Measurements from ENCODE around the gene FAM53B.

FAM53B gene

DNA sequence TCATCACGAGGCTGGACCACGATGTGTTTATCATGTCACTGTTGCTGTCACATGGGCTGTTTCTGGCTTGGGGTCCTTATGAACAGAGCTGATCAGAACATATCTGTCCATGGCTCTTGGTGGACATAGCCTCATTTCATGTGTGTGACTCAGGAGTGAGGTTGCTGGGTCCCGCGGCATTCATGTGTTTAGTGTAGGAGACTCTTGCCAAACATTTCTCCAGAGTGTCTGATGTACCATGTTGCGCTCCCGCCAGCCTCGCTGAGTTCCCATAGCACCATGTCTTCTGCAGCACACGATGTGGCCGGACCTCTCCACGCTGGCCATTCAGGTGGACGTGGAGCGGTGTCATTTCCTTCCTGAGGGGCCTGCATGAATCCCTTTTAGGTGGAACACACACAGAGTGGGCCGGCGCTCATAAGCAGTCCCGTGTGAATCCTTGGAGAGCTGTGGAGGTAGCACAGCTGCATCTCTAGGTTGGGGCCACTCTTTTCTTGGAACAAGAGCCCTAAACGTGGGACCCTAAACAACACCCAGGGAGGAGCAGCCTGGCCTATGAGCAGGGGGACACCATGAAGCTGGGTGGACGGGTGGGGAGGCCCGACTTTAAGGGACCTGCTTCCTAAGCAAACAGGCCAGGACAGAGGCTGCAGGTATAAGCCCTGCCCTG lies 147.9 kb downstream of the FAM53B start:
- DNase-seq (ENCODE audit: low read depth), result no peak
- TF ChIP-seq, protein P1, sequence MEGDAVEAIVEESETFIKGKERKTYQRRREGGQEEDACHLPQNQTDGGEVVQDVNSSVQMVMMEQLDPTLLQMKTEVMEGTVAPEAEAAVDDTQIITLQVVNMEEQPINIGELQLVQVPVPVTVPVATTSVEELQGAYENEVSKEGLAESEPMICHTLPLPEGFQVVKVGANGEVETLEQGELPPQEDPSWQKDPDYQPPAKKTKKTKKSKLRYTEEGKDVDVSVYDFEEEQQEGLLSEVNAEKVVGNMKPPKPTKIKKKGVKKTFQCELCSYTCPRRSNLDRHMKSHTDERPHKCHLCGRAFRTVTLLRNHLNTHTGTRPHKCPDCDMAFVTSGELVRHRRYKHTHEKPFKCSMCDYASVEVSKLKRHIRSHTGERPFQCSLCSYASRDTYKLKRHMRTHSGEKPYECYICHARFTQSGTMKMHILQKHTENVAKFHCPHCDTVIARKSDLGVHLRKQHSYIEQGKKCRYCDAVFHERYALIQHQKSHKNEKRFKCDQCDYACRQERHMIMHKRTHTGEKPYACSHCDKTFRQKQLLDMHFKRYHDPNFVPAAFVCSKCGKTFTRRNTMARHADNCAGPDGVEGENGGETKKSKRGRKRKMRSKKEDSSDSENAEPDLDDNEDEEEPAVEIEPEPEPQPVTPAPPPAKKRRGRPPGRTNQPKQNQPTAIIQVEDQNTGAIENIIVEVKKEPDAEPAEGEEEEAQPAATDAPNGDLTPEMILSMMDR (IDR thresholded peaks at IDR 0.05; ENCODE audit: insufficient read depth, low read depth, low read length, missing control alignments), result no peak
- no peak overlapping the region for H3K4me3 ChIP-seq (ENCODE audit: low read length)

DNA sequence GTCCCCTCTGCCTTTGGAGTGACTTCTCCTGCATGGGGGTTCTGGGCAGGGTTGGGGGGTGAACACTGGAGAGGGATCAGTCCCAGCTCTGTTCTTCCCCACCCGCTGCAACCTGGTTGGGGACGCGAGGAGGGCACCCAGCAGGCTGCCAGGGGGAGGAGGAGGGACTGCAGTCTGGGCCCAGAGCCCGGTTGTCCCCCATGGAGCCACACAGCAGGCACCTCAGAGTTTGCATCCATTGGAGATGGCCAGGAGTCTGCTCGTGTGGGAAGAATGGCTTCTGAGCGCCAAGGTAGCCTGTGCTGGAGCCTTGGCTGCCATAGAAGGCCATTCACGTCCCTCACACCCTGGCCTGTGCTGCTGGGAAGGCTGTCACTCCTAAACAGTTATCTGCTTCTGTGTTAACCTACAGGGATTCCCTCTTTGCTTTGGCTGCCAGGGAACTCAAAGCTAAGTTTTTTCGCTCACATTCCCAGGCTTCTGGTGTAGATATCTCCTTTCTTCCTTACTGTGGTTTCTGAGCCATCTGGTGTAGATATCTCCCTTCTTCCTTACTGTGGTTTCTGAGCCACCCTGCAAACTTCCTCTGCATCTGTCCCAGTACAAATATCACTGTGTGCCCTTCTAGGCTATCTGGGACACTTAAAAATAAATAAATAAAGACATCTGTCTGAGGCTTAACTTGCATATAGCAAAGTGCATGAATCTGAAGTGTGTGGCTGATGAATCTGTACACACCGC lies 148.9 kb downstream of the FAM53B start:
- H3K4me3 ChIP-seq (ENCODE audit: low read length), result no peak overlapping the region
- TF ChIP-seq, protein P1 (IDR thresholded peaks at IDR 0.05; ENCODE audit: insufficient read depth, low read depth, low read length, missing control alignments), result no peak
- DNase-seq (ENCODE audit: low read depth), result no peak

DNA sequence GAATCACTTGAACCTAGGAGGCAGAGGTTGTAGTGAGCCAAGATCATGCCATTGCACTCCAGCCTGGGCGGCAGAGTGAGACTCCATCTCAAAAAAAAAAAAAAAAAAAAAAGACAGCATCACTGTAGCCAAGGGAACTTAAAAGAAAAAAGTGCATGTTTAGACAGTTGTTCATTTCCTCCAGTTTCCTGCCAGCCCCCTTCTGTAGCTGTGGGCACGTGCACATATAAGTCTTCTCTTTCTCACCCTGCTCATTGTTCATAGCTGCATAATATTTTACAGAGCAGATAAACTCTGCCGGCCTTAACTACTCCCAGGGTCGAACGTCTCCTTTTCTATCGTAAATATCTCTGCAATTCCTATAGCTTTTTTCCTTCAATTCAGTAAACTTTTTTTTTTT lies 149.9 kb downstream of the FAM53B start:
- DNase-seq (ENCODE audit: low read depth), result no peak
- no peak overlapping the region for H3K4me3 ChIP-seq (ENCODE audit: low read length)
- TF ChIP-seq, protein P1 (IDR thresholded peaks at IDR 0.05; ENCODE audit: insufficient read depth, low read depth, low read length, missing control alignments), result no peak

DNA sequence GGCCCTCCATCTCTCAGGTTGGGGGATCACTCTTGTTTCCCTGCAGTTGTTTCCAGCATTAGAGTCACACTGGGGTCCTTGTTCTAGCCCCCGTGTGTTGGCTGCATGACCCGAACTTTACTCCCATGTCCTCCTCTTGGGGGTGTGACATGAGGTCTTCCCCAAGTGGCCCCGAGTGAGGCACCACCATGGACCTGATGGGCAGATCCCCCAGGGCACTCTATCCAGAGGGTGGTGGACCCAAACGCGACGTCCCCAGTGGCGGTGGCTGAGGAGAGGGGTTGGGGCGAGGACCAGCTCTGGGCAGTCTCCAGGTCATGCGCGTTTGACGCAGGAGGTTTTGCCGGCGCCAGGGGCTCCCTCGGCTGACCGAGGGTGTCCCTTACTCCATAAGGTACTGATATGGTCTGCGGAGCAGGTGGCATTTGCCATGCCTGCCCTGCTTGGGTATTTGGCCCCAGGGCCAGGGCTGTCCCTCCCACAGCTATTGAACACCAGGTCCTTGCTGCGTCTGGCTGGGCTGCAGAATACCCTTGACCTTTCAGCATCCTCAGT lies 150.7 kb downstream of the FAM53B start:
- TF ChIP-seq, protein P1 (IDR thresholded peaks at IDR 0.05; ENCODE audit: insufficient read depth, low read depth, low read length, missing control alignments), result no peak
- no peak overlapping the region for H3K4me3 ChIP-seq (ENCODE audit: low read length)
- no peak for DNase-seq (ENCODE audit: low read depth)

DNA sequence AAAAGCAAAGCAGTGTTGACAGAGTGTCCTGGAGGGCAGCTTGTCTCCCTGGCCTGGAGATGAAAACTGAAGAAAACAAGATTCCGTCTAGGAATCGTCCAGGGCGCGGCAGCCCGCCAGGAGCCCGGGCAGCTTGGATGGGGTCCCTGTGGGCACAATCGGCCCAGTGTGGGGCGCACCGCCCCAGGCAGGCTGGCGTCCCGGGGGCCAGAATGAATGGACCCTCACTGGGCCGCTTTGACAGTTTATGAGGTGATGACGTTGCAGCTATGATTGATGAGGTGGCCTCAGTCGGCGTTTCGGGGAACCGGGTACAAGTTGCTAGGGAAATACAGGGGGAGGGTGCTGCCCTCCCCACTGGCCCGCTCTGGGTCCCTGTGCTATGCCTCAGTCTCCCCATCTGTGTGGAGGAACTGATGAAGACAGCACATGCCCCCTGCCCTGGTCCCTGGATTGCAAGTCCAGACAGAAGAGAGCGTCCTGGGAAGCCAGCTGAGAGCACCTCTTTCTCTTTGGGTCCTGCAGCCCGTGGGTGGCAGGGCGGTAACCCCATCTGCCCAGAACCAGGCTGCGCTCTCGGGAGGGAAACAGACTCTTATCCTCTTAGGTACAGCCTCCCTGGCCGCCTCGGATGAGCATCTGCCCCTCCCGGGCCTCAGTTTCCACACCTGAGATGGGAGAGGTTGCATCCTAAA lies 151.3 kb downstream of the FAM53B start:
- H3K4me3 ChIP-seq (ENCODE audit: low read length), result no peak overlapping the region
- TF ChIP-seq, protein P1 (IDR thresholded peaks at IDR 0.05; ENCODE audit: insufficient read depth, low read depth, low read length, missing control alignments), result no peak
- DNase-seq (ENCODE audit: low read depth), result no peak

DNA sequence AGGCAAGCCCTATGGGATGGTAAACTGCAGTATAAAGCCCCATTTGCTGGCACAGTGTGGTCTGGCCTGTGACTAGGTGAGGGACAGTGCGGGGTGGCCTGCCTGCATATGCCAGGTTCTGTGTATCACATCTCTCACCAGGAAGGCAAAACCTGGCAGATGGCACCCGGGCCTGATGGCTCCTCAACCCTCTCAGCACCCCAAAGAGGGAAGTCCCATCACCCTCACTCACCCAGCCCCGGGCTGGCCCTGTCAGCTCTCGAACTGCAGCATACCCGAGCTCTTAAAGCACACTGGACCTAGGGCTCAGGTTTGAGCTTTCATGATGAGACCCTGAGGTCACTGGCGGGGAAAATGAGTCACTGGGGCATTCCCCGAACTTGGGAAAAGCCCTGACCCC lies 152.1 kb downstream of the FAM53B start:
- TF ChIP-seq, protein P1 (IDR thresholded peaks at IDR 0.05; ENCODE audit: insufficient read depth, low read depth, low read length, missing control alignments), result no peak
- no peak overlapping the region for H3K4me3 ChIP-seq (ENCODE audit: low read length)
- DNase-seq (ENCODE audit: low read depth), result no peak

Data from epithelial cell of esophagus (primary cell).